NCI-H2107 (cell line): ENCODE results near the gene CLN5.
"Not testable (repeated sequence)": the region's sequence is repeated elsewhere in the genome, so short reads cannot be mapped to it uniquely, and the experiment has no call there.

ENCODE experiments used
- DNase-seq: peaks from one replicate; lab custom pipeline; 2025; lab: John Stamatoyannopoulos, UW

Gene CLN5

GRCh38 chr13:76975863-76976262 lies 16.0 kb upstream of the CLN5 start:
- no peak for DNase-seq

DNA sequence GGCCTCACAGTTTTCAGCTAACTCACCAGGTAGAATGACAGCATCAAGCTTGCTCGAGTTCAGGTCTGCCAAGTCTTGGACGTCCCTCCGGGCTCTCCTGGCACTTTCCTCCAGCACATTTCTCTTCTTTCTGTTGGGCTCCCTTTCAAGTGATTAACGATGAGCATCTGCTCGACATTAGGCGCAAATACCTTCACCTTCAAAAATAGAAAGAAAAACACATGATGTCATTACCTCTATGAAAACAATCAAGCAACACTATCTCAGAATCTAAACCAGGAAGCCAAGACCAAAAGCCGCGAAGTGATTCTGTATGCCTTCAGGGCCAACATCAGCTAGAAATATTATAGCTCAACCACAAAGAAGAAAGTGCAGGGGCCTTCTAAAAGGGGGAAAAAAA lies 15.4 kb upstream of the CLN5 start:
- no peak for DNase-seq

- DNase-seq, result no peak
Measured at GRCh38 chr13:76976929-76977328, 15.0 kb upstream of the CLN5 start.

- peak; percentile 16 for DNase-seq
Measured at GRCh38 chr13:76980075-76980718, 11.7 kb upstream of the CLN5 start.

GRCh38 chr13:76982061-76982460 lies 9.8 kb upstream of the CLN5 start:
- DNase-seq, result no peak

DNA sequence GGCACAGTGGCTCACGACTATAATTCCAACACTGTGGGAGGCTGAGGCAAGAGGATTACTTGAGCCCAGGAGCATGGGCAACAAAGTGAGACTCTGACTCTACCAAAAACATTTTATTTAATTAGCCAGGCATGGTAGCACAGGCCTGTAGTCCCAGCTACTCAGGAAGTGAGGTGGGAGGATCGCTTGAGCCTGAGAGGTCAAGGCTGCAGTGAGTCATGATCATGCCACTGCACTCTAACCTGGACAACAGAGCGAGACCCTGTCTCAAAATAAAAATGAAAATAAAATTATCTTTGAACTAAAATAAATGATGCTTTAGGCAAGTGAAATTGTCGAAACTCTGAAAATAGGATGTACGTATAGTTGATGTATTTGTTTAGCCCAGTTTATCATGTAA lies 8.2 kb upstream of the CLN5 start:
- DNase-seq, result no peak

- DNase-seq, result no peak
Measured at GRCh38 chr13:76991432-76991795, 467 bp upstream of the CLN5 start.

GRCh38 chr13:76992548-76993001 lies 694 bp downstream of the CLN5 start:
- no peak for DNase-seq

DNA sequence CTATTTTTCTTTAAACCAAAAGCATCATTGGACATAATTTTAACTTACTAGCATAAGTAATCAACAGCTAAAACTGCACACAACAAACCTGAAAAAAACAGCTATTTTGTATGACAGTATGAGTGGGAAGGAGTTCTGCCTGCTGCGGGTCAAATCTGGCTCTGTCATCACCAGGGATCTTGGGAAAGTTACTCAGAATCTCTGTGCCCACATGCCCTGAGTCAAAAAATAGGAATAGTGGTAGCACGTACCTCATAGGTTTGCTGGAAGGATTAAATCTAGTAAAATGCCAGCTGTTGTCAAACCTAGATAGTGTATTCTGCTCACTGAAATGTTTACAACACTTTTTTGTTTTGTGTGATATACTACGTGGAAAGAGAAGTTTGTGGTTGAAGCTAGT lies 1.1 kb downstream of the CLN5 start:
- no peak for DNase-seq

DNA sequence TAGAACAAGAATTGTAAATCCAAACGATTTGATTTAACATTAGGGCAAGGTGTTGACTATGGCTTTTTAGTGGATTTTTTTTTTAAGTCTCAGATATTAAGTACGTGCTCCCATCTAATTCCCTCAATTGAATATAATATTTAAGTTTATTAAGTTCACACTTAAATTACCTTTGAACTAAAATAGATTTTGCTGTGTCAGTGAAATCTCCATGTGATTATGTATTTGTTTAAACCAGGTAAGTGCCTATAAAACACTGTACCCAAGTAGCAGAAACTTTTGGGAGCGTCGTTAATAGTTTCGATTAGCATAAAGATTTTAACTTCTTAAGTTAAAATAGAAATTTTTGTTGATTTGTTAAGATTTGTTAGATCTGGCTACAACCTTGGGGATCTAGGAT lies 1.6 kb downstream of the CLN5 start:
- no peak for DNase-seq

- DNase-seq, result no peak
Measured at GRCh38 chr13:76994281-76994680, 2.4 kb downstream of the CLN5 start.

DNA sequence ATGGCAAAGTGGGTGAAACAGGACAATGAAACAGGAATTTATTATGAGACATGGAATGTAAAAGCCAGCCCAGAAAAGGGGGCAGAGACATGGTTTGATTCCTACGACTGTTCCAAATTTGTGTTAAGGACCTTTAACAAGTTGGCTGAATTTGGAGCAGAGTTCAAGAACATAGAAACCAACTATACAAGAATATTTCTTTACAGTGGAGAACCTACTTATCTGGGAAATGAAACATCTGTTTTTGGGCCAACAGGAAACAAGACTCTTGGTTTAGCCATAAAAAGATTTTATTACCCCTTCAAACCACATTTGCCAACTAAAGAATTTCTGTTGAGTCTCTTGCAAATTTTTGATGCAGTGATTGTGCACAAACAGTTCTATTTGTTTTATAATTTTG lies 8.6 kb downstream of the CLN5 start:
- DNase-seq, result no peak

DNA sequence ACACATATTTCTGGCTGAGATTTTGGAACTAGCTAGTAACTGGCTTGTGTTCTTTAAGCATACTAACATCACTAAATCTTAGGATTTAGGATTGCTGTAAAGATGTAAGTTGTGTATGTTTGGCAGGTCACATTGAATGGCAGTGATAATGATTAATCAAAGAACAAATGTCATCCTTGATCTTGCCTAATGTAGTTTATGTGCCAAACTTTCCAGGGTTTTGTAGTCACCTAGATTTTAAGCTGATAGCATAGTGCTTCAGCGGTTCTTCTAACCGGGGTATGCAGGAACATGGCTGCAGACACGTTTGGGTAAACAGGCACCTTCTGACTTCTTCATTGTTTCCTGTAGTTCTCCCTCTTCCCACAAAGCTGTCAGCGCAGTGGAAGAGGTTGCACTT lies 9.7 kb downstream of the CLN5 start:
- no peak for DNase-seq

- DNase-seq, result no peak
Measured at GRCh38 chr13:77001963-77002587, 10.2 kb downstream of the CLN5 start.

- no peak for DNase-seq
Measured at GRCh38 chr13:77002590-77003190, 10.8 kb downstream of the CLN5 start.

GRCh38 chr13:77008337-77008736 lies 16.5 kb downstream of the CLN5 start:
- not testable (repeated sequence) for DNase-seq

GRCh38 chr13:77009011-77009410 lies 17.1 kb downstream of the CLN5 start:
- DNase-seq, result no peak

DNA sequence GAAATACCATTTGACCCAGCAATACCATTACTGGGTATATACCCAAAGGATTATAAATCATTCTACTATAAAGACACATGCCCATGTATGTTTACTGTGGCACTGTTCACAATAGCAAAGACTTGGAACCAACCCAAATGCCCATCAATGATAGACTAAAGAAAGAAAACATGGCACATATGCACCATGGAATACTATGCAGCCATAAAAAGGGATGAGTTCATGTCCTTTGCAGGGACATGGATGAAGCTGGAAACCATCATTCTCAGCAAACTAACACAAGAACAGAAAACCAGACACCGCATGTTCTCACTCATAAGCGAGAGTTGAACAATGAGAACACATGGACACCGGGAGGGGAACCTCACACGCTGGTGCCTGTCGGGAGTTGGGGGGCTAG lies 17.8 kb downstream of the CLN5 start:
- not testable (repeated sequence) for DNase-seq

GRCh38 chr13:77013853-77014542 lies 22.1 kb downstream of the CLN5 start:
- no peak for DNase-seq

GRCh38 chr13:77014906-77015685 lies 23.2 kb downstream of the CLN5 start:
- no peak for DNase-seq

- DNase-seq, result no peak
Measured at GRCh38 chr13:77016251-77016812, 24.5 kb downstream of the CLN5 start.
